ENCODE results near the gene DRAM1. TPM values are rescaled to one million over a fixed set of nuclear protein-coding genes. Genes with fewer than 3 reads are reported as not detected.
"Not testable (repeated sequence)": the region's sequence is repeated elsewhere in the genome, so short reads cannot be mapped to it uniquely, and the experiment has no call there.

DRAM1 gene
- total RNA-seq, 1 donor from 2014 or later: 12.5 TPM

DNA sequence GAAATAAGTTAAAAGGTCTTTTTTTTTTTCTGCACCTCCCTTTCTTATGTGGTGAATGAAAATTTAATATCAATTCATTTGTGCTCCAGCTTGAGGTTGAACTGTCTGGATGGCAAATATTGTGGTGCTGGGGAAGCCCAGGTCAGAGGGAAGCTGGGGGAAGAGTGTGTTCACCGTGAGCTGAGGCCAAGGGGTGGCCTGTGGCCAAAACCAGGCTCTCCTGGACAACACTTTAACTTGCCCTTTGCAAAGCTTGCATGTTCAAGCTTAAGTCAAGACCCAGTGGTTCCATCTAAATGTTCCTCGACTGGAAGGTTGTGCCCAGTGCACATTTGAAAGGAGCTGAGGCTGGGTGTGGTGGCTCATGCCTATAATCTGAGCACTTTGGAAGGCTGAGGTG is 28.8 kb downstream of the DRAM1 start:
- TF ChIP-seq CTCF (conservative IDR thresholded peaks at IDR 0.05): no peak
- Mint-ChIP-seq H3K27ac (no peak overlapping the region), H3K4me1 (ENCODE audit: unreplicated experiment) (no peaks in the 10 kb centered on the region), H3K9me3 (no peaks in the 10 kb centered on the region), H3K4me3 (no peak overlapping the region), H3K27me3 (no peaks in the 10 kb centered on the region), H3K36me3 (peaks cover 9% of the 10 kb centered on the region)
- DNase-seq (ENCODE audit: extremely low spot score, unreplicated experiment): no peak

- Mint-ChIP-seq H3K4me1 (ENCODE audit: unreplicated experiment) (no peaks in the 10 kb centered on the region), H3K36me3 (peaks cover 5% of the 10 kb centered on the region), H3K27me3 (no peaks in the 10 kb centered on the region), H3K27ac (no peak overlapping the region), H3K9me3 (no peaks in the 10 kb centered on the region), H3K4me3 (no peak overlapping the region)
- TF ChIP-seq CTCF (conservative IDR thresholded peaks at IDR 0.05): no peak
- no peak for DNase-seq (ENCODE audit: extremely low spot score, unreplicated experiment)
Observed at GRCh38 chr12:101908395-101908794, 31.0 kb downstream of the DRAM1 start.

DNA sequence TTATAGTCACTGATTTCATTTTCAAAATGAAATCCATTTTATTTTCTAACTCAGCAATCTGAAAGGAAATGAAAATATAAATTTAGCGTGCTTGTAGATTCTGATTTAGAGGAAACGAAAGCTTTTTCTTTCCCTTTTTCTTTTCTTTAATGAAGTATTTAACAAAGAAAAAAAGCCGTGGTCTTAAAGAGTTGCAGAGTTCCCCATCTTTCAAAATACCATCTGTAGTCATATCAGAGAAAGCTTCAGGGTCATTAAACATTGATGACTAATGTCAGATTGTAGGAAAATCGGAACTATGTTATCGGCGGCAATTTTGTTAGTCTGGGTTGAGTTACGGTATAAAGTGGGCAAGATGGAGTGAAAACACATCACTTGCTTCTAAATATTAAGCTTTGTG is 32.3 kb downstream of the DRAM1 start:
- H3K4me3 Mint-ChIP-seq: no peak overlapping the region
- no peaks in the 10 kb centered on the region for H3K27me3 Mint-ChIP-seq
- TF ChIP-seq CTCF (conservative IDR thresholded peaks at IDR 0.05): no peak
- DNase-seq (ENCODE audit: extremely low spot score, unreplicated experiment): no peak
- no peaks in the 10 kb centered on the region for H3K4me1 Mint-ChIP-seq (ENCODE audit: unreplicated experiment)
- no peaks in the 10 kb centered on the region for H3K9me3 Mint-ChIP-seq
- no peak overlapping the region for H3K27ac Mint-ChIP-seq
- H3K36me3 Mint-ChIP-seq: peaks cover 5% of the 10 kb centered on the region

GRCh38 chr12:101915841-101916240 is 38.5 kb downstream of the DRAM1 start:
- Mint-ChIP-seq H3K27ac (no peak overlapping the region), H3K4me1 (ENCODE audit: unreplicated experiment) (peaks cover 4% of the 10 kb centered on the region), H3K4me3 (no peak overlapping the region), H3K36me3 (no peaks in the 10 kb centered on the region), H3K9me3 (no peaks in the 10 kb centered on the region), H3K27me3 (peaks cover 5% of the 10 kb centered on the region)
- TF ChIP-seq CTCF (conservative IDR thresholded peaks at IDR 0.05): no peak
- no peak for DNase-seq (ENCODE audit: extremely low spot score, unreplicated experiment)

GRCh38 chr12:101918805-101919204 is 41.4 kb downstream of the DRAM1 start:
- H3K27me3 Mint-ChIP-seq; H3K4me3 Mint-ChIP-seq; H3K36me3 Mint-ChIP-seq; H3K4me1 Mint-ChIP-seq (ENCODE audit: unreplicated experiment); H3K9me3 Mint-ChIP-seq; H3K27ac Mint-ChIP-seq; DNase-seq (ENCODE audit: extremely low spot score, unreplicated experiment): not testable (repeated sequence)

- Mint-ChIP-seq H3K27me3 (peaks cover 5% of the 10 kb centered on the region), H3K4me1 (ENCODE audit: unreplicated experiment) (peaks cover 4% of the 10 kb centered on the region), H3K27ac (no peak overlapping the region), H3K36me3 (peaks cover 4% of the 10 kb centered on the region), H3K9me3 (no peaks in the 10 kb centered on the region), H3K4me3 (no peak overlapping the region)
- no peak for DNase-seq (ENCODE audit: extremely low spot score, unreplicated experiment)
- no peak for TF ChIP-seq CTCF (conservative IDR thresholded peaks at IDR 0.05)
Observed at GRCh38 chr12:101919447-101919846, 42.1 kb downstream of the DRAM1 start.
